Bronchial epithelial cell (primary cell): ENCODE measurements around the gene MGST3. TPM values are rescaled to one million over a fixed set of nuclear protein-coding genes. Genes with fewer than 3 reads are reported as not detected.

Source experiments
- DNase-seq: peaks from one replicate; pipeline ENCODE4 v3.0.0-alpha.2; 2010; ENCODE audit warnings: low read depth
- FAIRE-seq: peaks from 2 replicates; lab custom pipeline; 2011; peaks lifted over from hg19 to GRCh38; lab: Jason Lieb, UNC
- H3K27me3 ChIP-seq: 2 replicates; pipeline ENCODE4 v1.5.1; 2011; ENCODE audit warnings: low read length; ENCODE audit not compliant: control insufficient read depth, insufficient read depth
- H3K36me3 ChIP-seq: 2 replicates; pipeline ENCODE4 v1.5.1; 2011; ENCODE audit warnings: low read length; ENCODE audit not compliant: control insufficient read depth, insufficient read depth
- H3K4me3 ChIP-seq: 2 replicates; pipeline ENCODE4 v1.5.1; 2011; ENCODE audit warnings: mild to moderate bottlenecking, low read depth, low read length, control low read depth
- total RNA-seq: library from RNA; depleted of rRNA; stranded (reverse); fragments of >200 nt; gene quantifications from 2 replicates; pipeline ENCODE4 v1.2.1, GENCODE V29; 2014
- TF ChIP-seq, protein P1 (sequence below): IDR thresholded peaks from 2 replicates; pipeline ENCODE4 v1.5.1; 2011; ENCODE audit warnings: mild to moderate bottlenecking, moderate library complexity, low read length, control low read depth, inconsistent platforms; ENCODE audit not compliant: insufficient read depth, severe bottlenecking

Gene MGST3
- total RNA-seq, 1 donor from 2014 or later = 50.3 TPM

- peak; percentile 73 for DNase-seq
- Histone ChIP-seq H3K36me3 (peaks cover 6% of the 10 kb centered on the region), H3K27me3 (no peaks in the 10 kb centered on the region), H3K4me3 (no peak overlapping the region)
- FAIRE-seq = no peak
- TF ChIP-seq, protein P1, sequence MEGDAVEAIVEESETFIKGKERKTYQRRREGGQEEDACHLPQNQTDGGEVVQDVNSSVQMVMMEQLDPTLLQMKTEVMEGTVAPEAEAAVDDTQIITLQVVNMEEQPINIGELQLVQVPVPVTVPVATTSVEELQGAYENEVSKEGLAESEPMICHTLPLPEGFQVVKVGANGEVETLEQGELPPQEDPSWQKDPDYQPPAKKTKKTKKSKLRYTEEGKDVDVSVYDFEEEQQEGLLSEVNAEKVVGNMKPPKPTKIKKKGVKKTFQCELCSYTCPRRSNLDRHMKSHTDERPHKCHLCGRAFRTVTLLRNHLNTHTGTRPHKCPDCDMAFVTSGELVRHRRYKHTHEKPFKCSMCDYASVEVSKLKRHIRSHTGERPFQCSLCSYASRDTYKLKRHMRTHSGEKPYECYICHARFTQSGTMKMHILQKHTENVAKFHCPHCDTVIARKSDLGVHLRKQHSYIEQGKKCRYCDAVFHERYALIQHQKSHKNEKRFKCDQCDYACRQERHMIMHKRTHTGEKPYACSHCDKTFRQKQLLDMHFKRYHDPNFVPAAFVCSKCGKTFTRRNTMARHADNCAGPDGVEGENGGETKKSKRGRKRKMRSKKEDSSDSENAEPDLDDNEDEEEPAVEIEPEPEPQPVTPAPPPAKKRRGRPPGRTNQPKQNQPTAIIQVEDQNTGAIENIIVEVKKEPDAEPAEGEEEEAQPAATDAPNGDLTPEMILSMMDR = no peak
Measured at GRCh38 chr1:165644064-165644735, 13.2 kb downstream of the MGST3 start.

DNA sequence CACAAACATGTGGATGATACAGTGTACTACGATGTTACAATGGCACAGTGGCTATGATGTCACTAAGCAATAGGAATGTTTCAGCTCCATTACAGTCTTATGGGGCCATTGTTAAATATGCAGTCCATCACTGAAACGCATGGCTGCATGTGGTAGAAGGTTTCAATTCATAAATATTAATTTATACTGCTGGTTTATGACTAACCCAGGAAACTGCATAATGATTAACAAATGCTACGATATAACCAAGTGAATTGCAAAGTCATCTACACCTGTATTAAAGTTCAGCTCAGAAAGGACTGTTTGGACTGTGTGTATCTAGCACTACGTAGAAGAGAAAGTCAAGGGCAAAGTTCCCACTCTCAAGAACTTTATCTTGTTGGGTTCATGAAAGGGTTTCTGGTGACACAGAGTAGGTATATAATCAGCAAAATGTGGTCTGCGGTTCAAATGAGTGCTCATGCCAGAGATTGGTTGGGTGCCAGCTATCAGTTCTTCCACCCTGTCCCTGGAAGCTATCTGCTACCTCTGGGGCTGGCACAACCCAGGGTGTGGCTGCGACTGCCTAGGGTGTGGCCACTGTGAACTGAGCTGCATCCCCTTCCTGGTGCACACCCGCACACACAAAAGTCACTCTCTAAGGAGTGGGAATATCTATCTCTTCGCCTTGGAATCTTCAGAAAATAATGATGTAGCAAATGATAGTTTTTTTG, 14.8 kb downstream of the MGST3 start:
- Histone ChIP-seq H3K36me3 (peaks cover 4% of the 10 kb centered on the region), H3K27me3 (no peaks in the 10 kb centered on the region), H3K4me3 (no peak overlapping the region)
- DNase-seq (no peak), FAIRE-seq (no peak)
- TF ChIP-seq, protein P1 = no peak

- TF ChIP-seq, protein P1 = no peak
- Histone ChIP-seq H3K36me3 (peaks cover 5% of the 10 kb centered on the region), H3K27me3 (no peaks in the 10 kb centered on the region), H3K4me3 (no peak overlapping the region)
- DNase-seq (no peak), FAIRE-seq (no peak)
Measured at GRCh38 chr1:165647517-165647916, 16.5 kb downstream of the MGST3 start.

DNA sequence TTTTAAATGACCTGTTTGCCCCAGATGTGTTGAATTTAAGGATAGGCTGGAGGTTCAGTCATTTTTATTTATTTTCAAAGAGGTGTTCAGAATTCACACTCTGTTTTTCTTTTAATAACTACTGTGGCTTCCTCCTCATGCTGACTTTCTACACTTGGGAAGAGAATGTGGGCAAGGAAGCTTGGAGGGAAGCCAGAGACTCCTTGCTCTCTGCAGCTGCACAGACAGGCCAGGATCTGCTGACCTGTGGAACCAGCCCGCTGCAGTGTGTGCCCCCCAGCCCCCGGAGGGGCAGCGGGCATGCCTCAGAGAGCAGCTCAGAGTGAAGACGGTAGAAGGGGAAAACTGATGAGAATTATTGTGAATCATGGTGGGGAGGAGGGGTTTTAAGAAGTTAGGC, 16.9 kb downstream of the MGST3 start:
- peaks cover 5% of the 10 kb centered on the region for H3K36me3 ChIP-seq
- H3K4me3 ChIP-seq = no peak overlapping the region
- FAIRE-seq (no peak), DNase-seq (no peak)
- no peaks in the 10 kb centered on the region for H3K27me3 ChIP-seq
- TF ChIP-seq, protein P1 = no peak

- DNase-seq (no peak), FAIRE-seq (no peak)
- H3K36me3 ChIP-seq = peaks cover 5% of the 10 kb centered on the region
- no peak overlapping the region for H3K4me3 ChIP-seq
- H3K27me3 ChIP-seq = no peaks in the 10 kb centered on the region
- TF ChIP-seq, protein P1 = no peak
Measured at GRCh38 chr1:165648919-165649572, 18.0 kb downstream of the MGST3 start.
